HepG2 (cell line): ENCODE results near the gene NR5A2. TPM values are rescaled to one million over a fixed set of nuclear protein-coding genes. Genes with fewer than 3 reads are reported as not detected.

Experiments
- BCL6 ChIP-seq: IDR thresholded peaks from 2 replicates; pipeline ENCODE4 v1.6.1; 2016; ENCODE audit warnings: missing genetic modification reagents, missing compliant biosample characterization
- EZH2 ChIP-seq: conservative IDR thresholded peaks from 2 replicates; pipeline ENCODE4 v1.6.1; 2012; ENCODE audit warnings: mild to moderate bottlenecking, low read depth, low read length, moderate library complexity
- HNRNPL ChIP-seq: fragments of 200-400 bp; formaldehyde crosslinking; IDR thresholded peaks from 2 replicates; pipeline ENCODE4 v1.6.1; 2017; ENCODE audit warnings: mild to moderate bottlenecking, low read depth, low read length
- HNRNPLL ChIP-seq: fragments of 200-400 bp; formaldehyde crosslinking; IDR thresholded peaks from 2 replicates; pipeline ENCODE4 v1.6.1; 2017; ENCODE audit warnings: mild to moderate bottlenecking, low read depth, low read length; ENCODE audit not compliant: poor library complexity, severe bottlenecking
- IRX3 ChIP-seq: sonication (generic); formaldehyde crosslinking; IDR thresholded peaks from 2 replicates; pipeline ENCODE4 v1.8.1; 2023; ENCODE audit warnings: mild to moderate bottlenecking, low read depth, missing genetic modification reagents, borderline replicate concordance
- KDM5B ChIP-seq: sonication (generic); formaldehyde crosslinking; IDR thresholded peaks from 2 replicates; pipeline ENCODE4 v1.4.0; 2020; ENCODE audit warnings: missing genetic modification reagents, mild to moderate bottlenecking, borderline replicate concordance
- MTA3 ChIP-seq: sonication (generic); formaldehyde crosslinking; IDR thresholded peaks from 2 replicates; pipeline ENCODE4 v1.4.0; 2020; ENCODE audit warnings: missing genetic modification reagents
- MXD1 ChIP-seq: sonication (generic); formaldehyde crosslinking; IDR thresholded peaks from 2 replicates; pipeline ENCODE4 v1.4.0; 2020; ENCODE audit warnings: mild to moderate bottlenecking, missing genetic modification reagents
- PCBP2 ChIP-seq: fragments of 200-400 bp; formaldehyde crosslinking; optimal IDR thresholded peaks from 2 replicates; pipeline ENCODE3; 2018; ENCODE audit warnings: low read length, low read depth; ENCODE audit not compliant: poor library complexity, severe bottlenecking
- SP140L ChIP-seq: sonication (generic); formaldehyde crosslinking; IDR thresholded peaks from 2 replicates; pipeline ENCODE4 v1.4.0; 2020; ENCODE audit warnings: missing genetic modification reagents, borderline replicate concordance
- ZFP36L2 ChIP-seq: sonication (generic); formaldehyde crosslinking; IDR thresholded peaks from 2 replicates; pipeline ENCODE4 v1.4.0; 2020; ENCODE audit warnings: missing genetic modification reagents
- ZNF660 ChIP-seq: sonication (generic); formaldehyde crosslinking; IDR thresholded peaks from 2 replicates; pipeline ENCODE4 v1.5.1; 2020; ENCODE audit warnings: mild to moderate bottlenecking, low read depth, missing genetic modification reagents, borderline replicate concordance
- ZNF761 ChIP-seq: sonication (generic); formaldehyde crosslinking; conservative IDR thresholded peaks from 2 replicates; pipeline ENCODE4 v1.4.0; 2020; ENCODE audit warnings: mild to moderate bottlenecking, missing genetic modification reagents
- polyA plus RNA-seq, 8 experiments: library from polyadenylated mRNA; depleted of rRNA in 3 of 8; stranded (reverse) in 7 of 8; unstranded in 1 of 8; fragments of >200 nt; fragmentation: Illumina TruSeq in 4 of 8; extraction: Trizol in 4 of 8; gene quantifications; 2 replicates each; pipeline versions ENCODE4 v1.2.1 to v1.2.3, GENCODE V29; 2011 to 2016; ENCODE audit warnings: low read depth in 4 of 8, missing spikeins in 1 of 8, mixed read lengths in 1 of 8; ENCODE audit not compliant: insufficient read depth in 1 of 8
- total RNA-seq, 5 experiments: library from RNA; depleted of rRNA; stranded (reverse); fragments of >200 nt; fragmentation: Illumina TruSeq; extraction: Trizol; gene quantifications; 2 replicates each; pipeline ENCODE4 v1.2.3, GENCODE V29; 2016; ENCODE audit warnings: low read depth in 1 of 5
- TF ChIP-seq, protein P1 (sequence below): sonication (generic); formaldehyde crosslinking; IDR thresholded peaks from 2 replicates; pipeline ENCODE4 v1.5.0; 2020; ENCODE audit warnings: mild to moderate bottlenecking, missing genetic modification reagents, borderline replicate concordance
- TF ChIP-seq, protein P2 (sequence below): sonication (generic); formaldehyde crosslinking; IDR thresholded peaks from 2 replicates; pipeline ENCODE4 v1.8.1; 2023; ENCODE audit warnings: missing genetic modification reagents, mild to moderate bottlenecking, borderline replicate concordance
- TF ChIP-seq, protein P3 (sequence below): IDR thresholded peaks from 2 replicates; pipeline ENCODE4 v1.6.1; 2016; ENCODE audit warnings: low read depth
- TF ChIP-seq, protein P4 (sequence below): sonication (generic); formaldehyde crosslinking; IDR thresholded peaks from 2 replicates; pipeline ENCODE4 v1.5.1; 2020; ENCODE audit warnings: missing genetic modification reagents, mild to moderate bottlenecking, borderline replicate concordance
- TF ChIP-seq, protein P5 (sequence below): sonication (generic); formaldehyde crosslinking; IDR thresholded peaks from 2 replicates; pipeline ENCODE4 v1.4.0; 2020; ENCODE audit warnings: missing genetic modification reagents

The NR5A2 gene
- total and polyA plus RNA-seq, 2 of the 13 experiments (the other 11 are each of a cell fraction or from before 2014, with no cell fraction given): 0.24 to 2.8 TPM

DNA sequence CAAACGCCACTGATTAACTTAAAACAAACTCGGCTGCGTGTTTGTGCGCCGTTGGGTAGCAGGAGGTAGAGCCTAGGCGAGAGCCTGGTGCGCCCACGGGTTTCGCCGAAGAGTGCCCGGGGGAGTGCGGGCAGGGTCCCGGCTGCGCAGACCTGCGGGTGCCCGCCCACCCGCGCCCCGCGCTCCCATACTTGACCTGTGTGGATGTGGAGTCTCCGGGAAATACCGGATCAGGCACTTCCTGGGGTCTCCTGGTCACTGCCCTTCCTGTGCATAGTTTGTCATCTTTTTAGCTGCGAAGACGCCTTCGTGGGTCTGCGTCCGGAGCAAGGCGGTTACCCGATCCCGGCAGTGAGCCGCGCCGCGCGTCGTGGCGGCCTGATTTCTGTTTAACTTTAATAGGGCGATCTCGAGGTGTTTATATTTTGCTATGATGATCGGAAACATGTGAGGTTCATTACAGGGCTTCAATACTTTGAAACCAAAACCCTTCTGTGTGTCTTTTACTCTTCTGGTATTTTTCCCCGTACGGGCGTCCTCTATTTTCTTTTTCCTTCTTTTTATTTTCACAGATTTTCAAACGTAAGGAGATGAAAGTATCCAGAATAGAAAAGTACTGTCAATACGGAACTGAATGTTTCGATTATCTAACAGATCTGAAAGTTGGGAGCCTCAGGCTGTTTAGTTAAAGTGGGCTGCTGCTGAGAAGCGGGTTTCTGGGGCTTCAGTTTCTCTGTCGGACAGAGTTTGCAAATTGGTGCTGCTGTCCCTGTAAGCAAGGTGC lies 15.2 kb downstream of the NR5A2 start (continued):
- TF ChIP-seq, protein P1, sequence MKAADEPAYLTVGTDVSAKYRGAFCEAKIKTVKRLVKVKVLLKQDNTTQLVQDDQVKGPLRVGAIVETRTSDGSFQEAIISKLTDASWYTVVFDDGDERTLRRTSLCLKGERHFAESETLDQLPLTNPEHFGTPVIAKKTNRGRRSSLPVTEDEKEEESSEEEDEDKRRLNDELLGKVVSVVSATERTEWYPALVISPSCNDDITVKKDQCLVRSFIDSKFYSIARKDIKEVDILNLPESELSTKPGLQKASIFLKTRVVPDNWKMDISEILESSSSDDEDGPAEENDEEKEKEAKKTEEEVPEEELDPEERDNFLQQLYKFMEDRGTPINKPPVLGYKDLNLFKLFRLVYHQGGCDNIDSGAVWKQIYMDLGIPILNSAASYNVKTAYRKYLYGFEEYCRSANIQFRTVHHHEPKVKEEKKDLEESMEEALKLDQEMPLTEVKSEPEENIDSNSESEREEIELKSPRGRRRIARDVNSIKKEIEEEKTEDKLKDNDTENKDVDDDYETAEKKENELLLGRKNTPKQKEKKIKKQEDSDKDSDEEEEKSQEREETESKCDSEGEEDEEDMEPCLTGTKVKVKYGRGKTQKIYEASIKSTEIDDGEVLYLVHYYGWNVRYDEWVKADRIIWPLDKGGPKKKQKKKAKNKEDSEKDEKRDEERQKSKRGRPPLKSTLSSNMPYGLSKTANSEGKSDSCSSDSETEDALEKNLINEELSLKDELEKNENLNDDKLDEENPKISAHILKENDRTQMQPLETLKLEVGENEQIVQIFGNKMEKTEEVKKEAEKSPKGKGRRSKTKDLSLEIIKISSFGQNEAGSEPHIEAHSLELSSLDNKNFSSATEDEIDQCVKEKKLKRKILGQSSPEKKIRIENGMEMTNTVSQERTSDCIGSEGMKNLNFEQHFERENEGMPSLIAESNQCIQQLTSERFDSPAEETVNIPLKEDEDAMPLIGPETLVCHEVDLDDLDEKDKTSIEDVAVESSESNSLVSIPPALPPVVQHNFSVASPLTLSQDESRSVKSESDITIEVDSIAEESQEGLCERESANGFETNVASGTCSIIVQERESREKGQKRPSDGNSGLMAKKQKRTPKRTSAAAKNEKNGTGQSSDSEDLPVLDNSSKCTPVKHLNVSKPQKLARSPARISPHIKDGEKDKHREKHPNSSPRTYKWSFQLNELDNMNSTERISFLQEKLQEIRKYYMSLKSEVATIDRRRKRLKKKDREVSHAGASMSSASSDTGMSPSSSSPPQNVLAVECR (CRISPR knock-in tag): peak; percentile 24; the same call in 1 of the 2 replicates
- TF ChIP-seq, protein P2, sequence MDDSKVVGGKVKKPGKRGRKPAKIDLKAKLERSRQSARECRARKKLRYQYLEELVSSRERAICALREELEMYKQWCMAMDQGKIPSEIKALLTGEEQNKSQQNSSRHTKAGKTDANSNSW (CRISPR knock-in tag): no peak
- TF ChIP-seq, protein P3, sequence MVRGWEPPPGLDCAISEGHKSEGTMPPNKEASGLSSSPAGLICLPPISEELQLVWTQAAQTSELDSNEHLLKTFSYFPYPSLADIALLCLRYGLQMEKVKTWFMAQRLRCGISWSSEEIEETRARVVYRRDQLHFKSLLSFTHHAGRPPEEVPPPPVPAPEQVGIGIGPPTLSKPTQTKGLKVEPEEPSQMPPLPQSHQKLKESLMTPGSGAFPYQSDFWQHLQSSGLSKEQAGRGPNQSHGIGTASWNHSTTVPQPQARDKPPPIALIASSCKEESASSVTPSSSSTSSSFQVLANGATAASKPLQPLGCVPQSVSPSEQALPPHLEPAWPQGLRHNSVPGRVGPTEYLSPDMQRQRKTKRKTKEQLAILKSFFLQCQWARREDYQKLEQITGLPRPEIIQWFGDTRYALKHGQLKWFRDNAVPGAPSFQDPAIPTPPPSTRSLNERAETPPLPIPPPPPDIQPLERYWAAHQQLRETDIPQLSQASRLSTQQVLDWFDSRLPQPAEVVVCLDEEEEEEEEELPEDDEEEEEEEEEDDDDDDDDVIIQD (CRISPR knock-in tag): no peak
- TF ChIP-seq ZFP36L2 (CRISPR knock-in tag) (no peak), EZH2 (0 out of 2 replicates have a peak, but pooled peaks have one; percentile 10), KDM5B (peak; percentile 26; the same call in 1 of the 2 replicates), PCBP2 (no peak), SP140L (no peak), MXD1 (CRISPR knock-in tag) (no peak), HNRNPLL (peak; percentile 65), ZNF761 (CRISPR knock-in tag) (no peak), MTA3 (no peak), HNRNPL (0 out of 2 replicates have a peak, but pooled peaks have one; percentile 41), BCL6 (no peak), IRX3 (CRISPR knock-in tag) (no peak), ZNF660 (CRISPR knock-in tag) (no peak)
- TF ChIP-seq, protein P4, sequence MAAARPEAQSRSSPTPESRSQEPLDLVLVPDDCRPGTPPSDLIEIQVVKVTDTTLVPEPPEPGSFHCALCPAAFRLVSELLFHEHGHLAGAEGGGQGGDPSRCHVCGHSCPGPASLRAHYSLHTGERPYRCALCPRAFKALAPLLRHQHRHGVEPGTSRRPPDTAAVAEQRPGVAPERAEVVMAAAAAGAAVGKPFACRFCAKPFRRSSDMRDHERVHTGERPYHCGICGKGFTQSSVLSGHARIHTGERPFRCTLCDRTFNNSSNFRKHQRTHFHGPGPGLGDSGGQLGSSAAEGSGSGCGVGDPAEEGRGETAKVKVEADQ: no peak
- TF ChIP-seq, protein P5, sequence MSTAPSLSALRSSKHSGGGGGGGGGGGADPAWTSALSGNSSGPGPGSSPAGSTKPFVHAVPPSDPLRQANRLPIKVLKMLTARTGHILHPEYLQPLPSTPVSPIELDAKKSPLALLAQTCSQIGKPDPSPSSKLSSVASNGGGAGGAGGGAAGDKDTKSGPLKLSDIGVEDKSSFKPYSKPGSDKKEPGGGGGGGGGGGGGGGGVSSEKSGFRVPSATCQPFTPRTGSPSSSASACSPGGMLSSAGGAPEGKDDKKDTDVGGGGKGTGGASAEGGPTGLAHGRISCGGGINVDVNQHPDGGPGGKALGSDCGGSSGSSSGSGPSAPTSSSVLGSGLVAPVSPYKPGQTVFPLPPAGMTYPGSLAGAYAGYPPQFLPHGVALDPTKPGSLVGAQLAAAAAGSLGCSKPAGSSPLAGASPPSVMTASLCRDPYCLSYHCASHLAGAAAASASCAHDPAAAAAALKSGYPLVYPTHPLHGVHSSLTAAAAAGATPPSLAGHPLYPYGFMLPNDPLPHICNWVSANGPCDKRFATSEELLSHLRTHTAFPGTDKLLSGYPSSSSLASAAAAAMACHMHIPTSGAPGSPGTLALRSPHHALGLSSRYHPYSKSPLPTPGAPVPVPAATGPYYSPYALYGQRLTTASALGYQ: no peak
